Left kidney (tissue), 8 donors: ENCODE measurements around the gene ALG14. TPM values are rescaled to one million over a fixed set of nuclear protein-coding genes. Genes with fewer than 3 reads are reported as not detected.
A peak's percentile ranks its signal among the peaks of the same experiment; 100 is the strongest.
"Not testable (repeated sequence)": the region's sequence is repeated elsewhere in the genome, so short reads cannot be mapped to it uniquely, and the experiment has no call there.

Experiments used
- DNase-seq: peaks from one replicate; pipeline ENCODE4 v3.0.0-alpha.2; 2013
- long read RNA-seq, 8 donors: transcript quantifications; one replicate each; lab custom pipeline, GENCODE V29; 2026
- polyA plus RNA-seq: library from polyadenylated mRNA; unstranded; fragments of 120-200 nt; gene quantifications from one replicate; pipeline ENCODE4 v1.2.1, GENCODE V29; 2013; ENCODE audit not compliant: insufficient read length

Gene ALG14
- polyA plus RNA-seq: 9.5 TPM
- long read RNA-seq, donor 1, full-length matches to known transcripts: 8 of 8 reads
- long read RNA-seq, donor 1, partial matches to known transcripts: 0 of 8 reads
- long read RNA-seq, donor 1, other reads (novel, unspliced or antisense): 0 of 8 reads
- long read RNA-seq, donor 2, full-length matches to known transcripts: 13 of 13 reads
- long read RNA-seq, donor 2, partial matches to known transcripts: 0 of 13 reads
- long read RNA-seq, donor 2, other reads (novel, unspliced or antisense): 0 of 13 reads
- long read RNA-seq, donor 3, full-length matches to known transcripts: 12 of 12 reads
- long read RNA-seq, donor 3, partial matches to known transcripts: 0 of 12 reads
- long read RNA-seq, donor 3, other reads (novel, unspliced or antisense): 0 of 12 reads
- long read RNA-seq, donor 4, full-length matches to known transcripts: 1 of 1 reads
- long read RNA-seq, donor 4, partial matches to known transcripts: 0 of 1 reads
- long read RNA-seq, donor 4, other reads (novel, unspliced or antisense): 0 of 1 reads
- long read RNA-seq, donor 5, full-length matches to known transcripts: 26 of 26 reads
- long read RNA-seq, donor 5, partial matches to known transcripts: 0 of 26 reads
- long read RNA-seq, donor 5, other reads (novel, unspliced or antisense): 0 of 26 reads
- long read RNA-seq, donor 6, full-length matches to known transcripts: 16 of 16 reads
- long read RNA-seq, donor 6, partial matches to known transcripts: 0 of 16 reads
- long read RNA-seq, donor 6, other reads (novel, unspliced or antisense): 0 of 16 reads
- long read RNA-seq, donor 7, full-length matches to known transcripts: 16 of 16 reads
- long read RNA-seq, donor 7, partial matches to known transcripts: 0 of 16 reads
- long read RNA-seq, donor 7, other reads (novel, unspliced or antisense): 0 of 16 reads
- long read RNA-seq, donor 8, full-length matches to known transcripts: 5 of 5 reads
- long read RNA-seq, donor 8, partial matches to known transcripts: 0 of 5 reads
- long read RNA-seq, donor 8, other reads (novel, unspliced or antisense): 0 of 5 reads

- DNase-seq: peak; percentile 96
Observed at GRCh38 chr1:95072532-95073419, at the start of gene ALG14. ALG14 (minus strand) TSS chr1:95072951; CDS start chr1:95072898, 53 bp downstream.

DNA sequence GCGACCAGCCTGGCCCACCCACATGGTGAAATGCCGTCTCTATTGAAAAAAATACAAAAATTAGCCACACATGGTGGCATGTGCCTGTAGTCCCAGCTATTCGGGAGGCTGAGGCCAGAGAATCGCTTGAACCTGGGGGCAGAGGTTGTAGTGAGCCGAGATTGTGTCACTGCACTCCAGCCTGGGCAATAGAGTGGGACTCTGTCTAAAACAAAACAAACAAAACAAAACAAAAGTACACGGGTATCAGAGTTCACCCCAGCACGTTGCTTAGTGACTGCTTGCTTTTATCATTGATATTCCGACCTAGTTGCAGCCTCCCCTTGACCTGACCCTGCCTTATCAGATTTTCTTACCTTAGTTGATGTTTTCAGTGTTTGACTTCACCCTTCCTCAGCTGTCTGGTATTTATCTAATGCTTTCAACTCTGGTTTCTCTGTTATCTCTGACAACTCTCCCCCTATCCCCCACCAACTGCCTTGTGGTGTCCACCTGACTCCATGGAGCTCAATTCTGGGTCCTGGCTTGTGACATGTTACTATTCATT lies 49.5 kb upstream of the ALG14 start:
- DNase-seq: no peak

DNA sequence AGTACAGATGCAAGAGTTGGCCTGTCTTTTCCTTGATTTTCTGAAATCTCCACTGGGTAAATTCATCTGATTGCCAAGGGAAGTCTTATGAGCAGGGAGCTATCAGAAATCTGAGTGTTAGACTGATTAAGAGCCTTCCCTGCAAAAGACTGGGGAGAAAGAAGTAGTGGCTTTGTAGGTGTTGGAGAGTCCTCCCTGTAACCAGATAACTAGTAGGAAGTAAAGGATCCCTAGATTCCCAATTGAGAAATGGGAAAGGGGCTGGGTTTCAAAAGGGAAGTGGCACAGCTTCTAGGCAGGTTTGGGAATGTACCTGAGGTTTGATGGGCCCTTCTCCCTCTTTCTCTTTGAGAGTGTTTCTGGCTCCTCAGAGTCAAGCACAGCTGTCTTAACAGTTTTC lies 46.5 kb upstream of the ALG14 start:
- DNase-seq: no peak

DNA sequence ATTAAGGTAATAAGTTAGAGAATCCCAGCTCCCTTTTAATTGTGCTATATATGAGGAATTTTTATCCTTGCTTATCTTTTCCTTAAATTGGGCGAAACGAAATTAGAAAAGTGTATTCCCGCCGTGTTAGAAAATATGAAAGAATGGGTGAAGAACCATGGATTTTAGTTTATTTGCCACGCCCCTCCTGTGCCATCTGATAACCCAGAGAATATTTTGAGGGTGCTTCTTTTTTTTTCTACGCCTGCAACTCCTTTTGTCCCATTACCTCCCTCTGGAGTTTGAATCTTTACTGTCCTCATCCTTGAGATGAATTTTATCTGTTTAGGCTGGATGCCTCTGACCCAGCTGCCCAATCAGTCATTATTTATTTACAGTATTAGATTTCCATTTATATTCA lies 46.0 kb upstream of the ALG14 start:
- no peak for DNase-seq

DNA sequence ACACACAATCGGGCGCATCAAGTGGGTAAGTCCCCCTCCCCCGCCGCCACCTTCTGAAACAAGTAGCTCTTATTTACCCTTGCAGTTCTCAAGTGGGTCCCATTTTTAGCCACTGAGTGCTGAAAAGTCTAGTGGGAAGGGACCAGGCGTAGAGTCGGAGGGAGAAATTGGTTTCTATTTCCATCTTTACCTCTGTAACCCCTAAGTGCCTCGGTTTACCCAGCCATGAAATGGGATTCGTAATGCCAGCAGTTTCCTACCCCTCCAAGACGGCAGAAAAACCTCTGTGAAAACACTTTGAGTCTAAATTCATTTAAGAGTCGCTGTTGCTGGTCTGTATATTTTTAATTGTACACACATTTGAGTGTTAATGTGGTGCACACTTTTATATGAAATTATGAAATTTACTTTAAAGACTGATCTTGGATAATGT lies 45.3 kb upstream of the ALG14 start:
- DNase-seq: peak; percentile 18

DNA sequence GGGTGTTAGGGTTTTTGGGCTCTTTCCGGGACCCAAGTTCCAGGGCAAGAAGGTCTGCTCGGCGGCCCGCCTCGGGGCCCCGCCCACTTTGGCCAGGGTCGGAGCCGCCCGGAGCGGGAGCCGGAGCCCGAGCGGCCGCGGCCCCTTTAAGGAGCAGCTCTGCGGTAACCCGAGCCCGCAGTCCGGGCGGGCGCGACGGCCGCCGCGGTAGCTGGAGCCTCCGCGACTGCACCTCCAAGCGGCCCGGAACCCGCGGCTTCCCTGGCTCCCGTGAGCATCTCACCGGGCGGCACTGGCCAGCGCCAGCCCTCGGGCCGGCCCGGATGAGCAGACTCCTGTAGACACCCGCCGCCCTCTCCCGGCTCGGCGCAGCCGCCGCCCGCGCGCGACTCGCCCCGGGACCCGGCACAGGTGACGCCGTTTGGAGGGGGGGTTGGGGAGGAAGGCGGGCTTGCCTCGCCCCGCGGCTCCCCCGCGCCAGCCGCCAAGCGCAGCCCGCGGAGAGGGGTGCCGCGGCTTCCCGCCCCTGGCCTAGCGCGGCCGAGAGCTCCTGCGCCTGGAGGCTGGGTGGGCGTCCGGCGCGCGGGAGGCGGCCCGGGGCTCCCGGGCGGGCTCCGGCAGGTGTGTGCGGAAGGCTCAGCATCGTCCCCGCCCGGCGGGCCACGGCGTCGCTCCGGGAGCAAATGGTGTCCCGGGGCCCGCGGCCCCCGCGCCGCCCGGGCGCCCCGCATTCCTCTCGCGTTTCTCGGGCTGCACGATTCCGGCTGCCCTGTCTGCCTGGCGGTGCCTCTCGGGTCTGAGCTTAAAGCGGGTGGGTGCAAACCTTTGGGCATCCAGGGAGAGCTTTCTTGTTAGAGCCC lies 44.7 kb upstream of the ALG14 start, which contains the start of gene TLCD4:
TLCD4 (plus strand) TSS at position 149 of the 860 bp plus-strand sequence. CDS start 26,547 bp downstream, outside the sequence.
- no peak for DNase-seq

DNA sequence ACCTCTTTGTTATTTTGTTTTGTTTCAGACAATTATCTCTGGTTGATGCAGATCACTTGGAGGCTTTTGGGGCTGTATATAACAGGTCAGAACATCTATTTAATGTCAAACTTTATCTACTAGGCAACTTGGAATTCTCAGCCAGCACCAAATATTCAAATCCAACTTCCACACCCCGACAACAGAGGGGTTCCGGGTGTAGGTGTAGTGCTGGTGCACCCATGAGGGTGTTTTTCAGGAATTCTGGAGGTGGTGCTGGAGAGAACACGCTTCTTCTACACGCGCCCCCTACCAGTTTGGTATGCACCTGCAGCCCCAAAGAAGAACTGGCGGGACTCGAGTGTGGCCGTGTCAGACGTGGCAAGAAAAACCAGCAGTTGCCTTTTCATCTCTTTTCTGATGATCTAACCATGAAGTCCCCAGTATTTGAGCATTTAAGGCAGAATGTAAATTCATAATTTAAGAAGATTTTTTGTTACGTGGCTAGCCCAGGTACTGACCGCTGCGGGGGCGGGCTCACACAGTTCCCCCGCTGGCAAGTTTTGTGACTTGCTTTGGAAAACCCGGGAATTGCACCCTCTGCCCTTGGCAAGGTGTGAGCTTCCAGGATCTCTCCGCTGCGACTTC lies 43.9 kb upstream of the ALG14 start:
- peak; percentile 79 for DNase-seq

GRCh38 chr1:95115708-95116137 lies 43.0 kb upstream of the ALG14 start:
- DNase-seq: no peak

DNA sequence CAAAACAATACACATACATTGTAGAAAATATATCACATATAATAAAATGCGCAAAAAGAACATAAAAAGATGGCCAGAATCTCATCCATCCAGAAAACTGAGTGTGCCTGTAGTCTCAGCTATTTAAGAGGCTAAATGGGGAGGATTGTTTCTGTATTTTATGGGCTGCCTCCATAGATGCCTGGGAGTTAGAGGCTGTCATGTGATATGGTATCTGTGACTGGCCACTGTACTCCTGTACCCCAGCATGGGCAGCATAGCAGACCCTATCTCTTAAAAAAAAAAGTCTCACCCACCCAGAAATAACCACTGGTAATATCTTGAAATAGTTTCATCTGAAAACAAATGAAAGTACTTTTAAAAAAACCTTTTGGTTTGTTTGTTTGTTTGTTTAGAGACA lies 40.9 kb upstream of the ALG14 start:
- DNase-seq: no peak

- no peak for DNase-seq
Observed at GRCh38 chr1:95111014-95111413, 38.3 kb upstream of the ALG14 start.

DNA sequence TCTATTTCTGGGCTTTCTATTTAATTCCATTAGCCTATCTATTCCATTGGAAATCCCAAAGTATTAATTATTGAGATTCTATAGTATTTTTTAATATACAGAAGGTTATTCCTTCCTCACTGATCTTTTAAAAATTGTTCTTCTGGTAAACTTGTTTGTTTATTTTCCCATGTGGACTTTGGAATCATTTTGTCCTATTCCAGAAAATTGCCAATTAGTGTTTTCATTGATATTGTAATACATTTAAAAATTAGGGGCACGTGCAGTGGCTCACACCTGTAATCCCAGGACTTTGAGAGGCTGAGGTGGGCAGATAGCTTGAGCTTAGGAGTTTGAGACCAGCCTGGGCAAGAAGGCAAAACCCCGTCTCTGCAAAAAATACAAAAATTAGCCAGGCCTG lies 36.0 kb upstream of the ALG14 start:
- no peak for DNase-seq

DNA sequence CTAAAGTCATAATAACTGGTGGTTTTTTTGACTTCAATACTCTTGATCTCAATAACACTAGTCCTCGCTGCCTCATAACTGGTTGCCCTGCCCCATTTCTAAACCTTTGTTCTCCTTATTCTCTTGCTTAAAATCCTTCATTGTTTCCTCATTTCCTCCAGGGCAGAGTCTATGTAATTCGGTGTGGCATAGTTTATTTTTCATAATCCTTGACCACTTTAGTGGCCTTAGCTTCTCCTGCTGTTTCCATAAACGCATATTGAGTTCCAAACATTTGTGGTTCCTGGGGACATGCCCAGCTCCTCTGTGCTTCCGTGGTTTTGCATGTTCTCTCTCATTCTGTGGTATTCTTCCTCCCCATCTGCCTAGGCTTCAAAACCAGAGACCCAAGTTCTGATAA lies 25.4 kb upstream of the ALG14 start:
- no peak for DNase-seq

- no peak for DNase-seq
Observed at GRCh38 chr1:95097426-95097825, 24.7 kb upstream of the ALG14 start.

DNA sequence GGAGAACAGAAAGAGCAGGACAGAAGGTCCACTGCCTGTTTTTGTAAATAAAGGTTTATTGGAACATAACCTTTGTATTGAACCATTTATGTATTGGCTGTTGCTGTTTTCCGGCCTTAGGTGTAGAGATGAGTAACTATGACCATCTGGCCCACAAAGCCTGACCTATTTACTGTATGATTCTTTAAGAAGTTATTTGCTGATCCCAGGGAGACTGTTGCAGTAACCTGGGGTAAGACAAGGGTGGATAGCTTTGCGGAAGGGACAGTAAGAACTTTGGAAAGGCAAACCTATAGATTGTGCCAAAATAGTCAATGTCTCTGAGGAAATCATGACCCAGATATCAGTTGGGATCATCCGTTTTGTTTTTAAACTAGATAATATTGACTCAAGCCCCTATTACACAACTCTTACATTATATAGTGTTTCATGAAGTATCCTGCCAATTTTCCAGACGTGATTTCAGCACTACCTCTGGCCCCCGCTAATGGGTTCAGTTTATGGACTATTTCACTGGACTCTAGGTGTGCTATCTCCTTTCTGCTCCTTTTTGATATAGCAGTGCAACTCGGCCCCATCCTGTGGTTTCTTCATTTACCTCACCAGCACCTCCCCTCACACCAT lies 23.6 kb upstream of the ALG14 start:
- DNase-seq: no peak

- DNase-seq: no peak
Observed at GRCh38 chr1:95095833-95096217, 23.1 kb upstream of the ALG14 start.

GRCh38 chr1:95094923-95095322 lies 22.2 kb upstream of the ALG14 start:
- DNase-seq: no peak

DNA sequence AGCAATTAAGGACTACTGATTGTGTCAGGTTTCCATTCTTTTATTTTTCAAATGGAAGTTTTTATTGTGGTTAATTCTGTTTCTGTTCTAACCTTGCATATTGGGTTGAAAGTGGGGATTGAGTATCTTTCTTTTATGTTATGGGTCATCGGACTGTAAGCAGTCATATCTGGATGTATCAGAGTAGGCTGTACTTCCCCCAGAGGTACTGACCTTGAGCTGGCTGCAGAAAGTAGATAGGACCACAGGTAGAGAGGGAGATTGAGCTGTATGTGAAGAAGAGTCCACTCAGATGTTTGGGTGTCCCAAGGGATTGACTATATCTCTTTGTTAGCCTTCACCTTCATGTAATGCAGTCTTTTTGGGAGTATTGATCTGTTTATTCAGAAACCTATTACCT lies 20.5 kb upstream of the ALG14 start:
- DNase-seq: no peak

DNA sequence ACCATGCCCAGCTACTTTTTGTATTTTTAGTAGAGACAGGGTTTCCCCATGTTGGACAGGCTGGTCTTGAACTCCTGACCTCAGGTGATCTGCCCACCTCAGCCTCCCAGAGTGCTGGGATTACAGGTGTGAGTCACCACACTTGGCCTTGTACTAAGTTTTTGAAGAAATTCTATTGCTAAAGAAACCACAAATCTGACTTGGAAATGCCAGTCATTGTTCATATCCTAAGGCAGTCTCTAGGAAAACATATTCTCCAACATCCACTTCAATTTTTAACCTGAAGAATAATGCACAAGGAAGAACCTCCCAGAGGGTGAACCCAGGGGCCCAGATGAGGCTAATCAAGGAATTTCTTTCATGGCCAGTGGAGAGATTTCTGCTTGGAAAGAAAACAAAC lies 20.1 kb upstream of the ALG14 start:
- not testable (repeated sequence) for DNase-seq

GRCh38 chr1:95091290-95091689 lies 18.5 kb upstream of the ALG14 start:
- not testable (repeated sequence) for DNase-seq
